ENCODE results near the gene GALNS. TPM values are rescaled to one million over a fixed set of nuclear protein-coding genes. Genes with fewer than 3 reads are reported as not detected.

The GALNS gene
- total RNA-seq, 2 experiments from 2014 or later, result 17.2 to 49.0 TPM

- no peak for TF ChIP-seq EZH2phosphoT487 (IDR thresholded peaks at IDR 0.05; ENCODE audit: borderline replicate concordance, low read depth, low read length)
- TF ChIP-seq, protein P1, sequence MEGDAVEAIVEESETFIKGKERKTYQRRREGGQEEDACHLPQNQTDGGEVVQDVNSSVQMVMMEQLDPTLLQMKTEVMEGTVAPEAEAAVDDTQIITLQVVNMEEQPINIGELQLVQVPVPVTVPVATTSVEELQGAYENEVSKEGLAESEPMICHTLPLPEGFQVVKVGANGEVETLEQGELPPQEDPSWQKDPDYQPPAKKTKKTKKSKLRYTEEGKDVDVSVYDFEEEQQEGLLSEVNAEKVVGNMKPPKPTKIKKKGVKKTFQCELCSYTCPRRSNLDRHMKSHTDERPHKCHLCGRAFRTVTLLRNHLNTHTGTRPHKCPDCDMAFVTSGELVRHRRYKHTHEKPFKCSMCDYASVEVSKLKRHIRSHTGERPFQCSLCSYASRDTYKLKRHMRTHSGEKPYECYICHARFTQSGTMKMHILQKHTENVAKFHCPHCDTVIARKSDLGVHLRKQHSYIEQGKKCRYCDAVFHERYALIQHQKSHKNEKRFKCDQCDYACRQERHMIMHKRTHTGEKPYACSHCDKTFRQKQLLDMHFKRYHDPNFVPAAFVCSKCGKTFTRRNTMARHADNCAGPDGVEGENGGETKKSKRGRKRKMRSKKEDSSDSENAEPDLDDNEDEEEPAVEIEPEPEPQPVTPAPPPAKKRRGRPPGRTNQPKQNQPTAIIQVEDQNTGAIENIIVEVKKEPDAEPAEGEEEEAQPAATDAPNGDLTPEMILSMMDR (conservative IDR thresholded peaks at IDR 0.05; ENCODE audit: low read length), result no peak
- no peaks in the 10 kb centered on the region for H4K20me1 ChIP-seq (ENCODE audit: insufficient read depth, low read length)
- peaks cover 30% of the 10 kb centered on the region for H3K4me1 ChIP-seq (ENCODE audit: insufficient read depth, low read length, poor library complexity, severe bottlenecking)
- ChIA-PET CTCF (ENCODE audit: unreplicated experiment) (interaction anchor here (1.0 to 1.2 kb wide), 2 partner anchors 43 to 357 kb away, joined by 3 read pairs; no protein-coding TSS in a partner anchor), POLR2A (interaction anchor here (1.1 to 2.4 kb wide), 5 partner anchors 9 to 383 kb away, joined by 4 to 10 read pairs (median 6); no protein-coding TSS in a partner anchor)
- peak; percentile 58 for DNase-seq (ENCODE audit: low spot score)
- peak overlapping the region; percentile 76 for H3K27ac ChIP-seq (ENCODE audit: low read depth, low read length, poor library complexity, severe bottlenecking)
- no peaks in the 10 kb centered on the region for H3K9me2 ChIP-seq (ENCODE audit: insufficient read depth, low read length)
- no peaks in the 10 kb centered on the region for H3K9me3 ChIP-seq (ENCODE audit: low read length)
- BruUV-seq (replicated peaks), result no TSS peak
- H3K36me3 ChIP-seq (ENCODE audit: insufficient read depth, low read length), result peaks cover 54% of the 10 kb centered on the region
- H3K79me2 ChIP-seq (ENCODE audit: insufficient read depth, low read depth, low read length), result peaks cover 22% of the 10 kb centered on the region; the same call in 1 of the 2 replicates
- peak overlapping the region; percentile 74 for H3K4me2 ChIP-seq (ENCODE audit: low read length)
- intact Hi-C loops (cut with micrococcal nuclease; ENCODE audit: unreplicated experiment), result loop anchor here (10.0 kb wide), 1 partner anchor 284 kb away; the partner anchor contains the start of gene ACSF3
- H3K4me3 ChIP-seq (ENCODE audit: low read depth, low read length, poor library complexity, severe bottlenecking), result peak overlapping the region; percentile 75
- H2AFZ ChIP-seq (ENCODE audit: low read length), result no peak overlapping the region
Observed at GRCh38 chr16:88810166-88810911, 46.4 kb downstream of the GALNS start.

GRCh38 chr16:88809676-88810165 is 47.0 kb downstream of the GALNS start:
- Histone ChIP-seq H2AFZ (ENCODE audit: low read length) (no peak overlapping the region), H3K9me3 (ENCODE audit: low read length) (no peaks in the 10 kb centered on the region), H3K4me2 (ENCODE audit: low read length) (peak overlapping the region; percentile 74), H3K36me3 (ENCODE audit: insufficient read depth, low read length) (peaks cover 60% of the 10 kb centered on the region), H3K27ac (ENCODE audit: low read depth, low read length, poor library complexity, severe bottlenecking) (peak overlapping the region; percentile 76), H3K4me1 (ENCODE audit: insufficient read depth, low read length, poor library complexity, severe bottlenecking) (peaks cover 37% of the 10 kb centered on the region), H4K20me1 (ENCODE audit: insufficient read depth, low read length) (no peaks in the 10 kb centered on the region), H3K4me3 (ENCODE audit: low read depth, low read length, poor library complexity, severe bottlenecking) (peak overlapping the region; percentile 75), H3K79me2 (ENCODE audit: insufficient read depth, low read depth, low read length) (peaks cover 28% of the 10 kb centered on the region), H3K9me2 (ENCODE audit: insufficient read depth, low read length) (no peaks in the 10 kb centered on the region)
- TF ChIP-seq, protein P1 (conservative IDR thresholded peaks at IDR 0.05; ENCODE audit: low read length), result no peak
- no peak for TF ChIP-seq EZH2phosphoT487 (IDR thresholded peaks at IDR 0.05; ENCODE audit: borderline replicate concordance, low read depth, low read length)
- CTCF ChIA-PET (ENCODE audit: unreplicated experiment), result interaction anchor here (1.0 kb wide), 1 partner anchor 43 kb away, joined by 3 read pairs; no protein-coding TSS in a partner anchor
- BruUV-seq (replicated peaks), result TSS peak; percentile 85
- no peak for DNase-seq (ENCODE audit: low spot score)
- POLR2A ChIA-PET, result interaction anchor here (1.1 to 2.4 kb wide), 5 partner anchors 8 to 383 kb away, joined by 4 to 10 read pairs (median 6); no protein-coding TSS in a partner anchor
- intact Hi-C loops (cut with micrococcal nuclease; ENCODE audit: unreplicated experiment), result loop anchor here (10.0 kb wide), 1 partner anchor 285 kb away; the partner anchor contains the start of gene ACSF3
